Skeletal muscle satellite cell (primary cell): ENCODE results near the gene LMTK3.

Experiments used
- H3K27me3 ChIP-seq: 2 replicates; pipeline ENCODE4 v1.7.0; 2013; ENCODE audit warnings: low read length; ENCODE audit not compliant: control insufficient read depth, insufficient read depth
- H3K36me3 ChIP-seq: 2 replicates; pipeline ENCODE4 v1.7.0; 2013; ENCODE audit warnings: mild to moderate bottlenecking, control low read depth, low read length; ENCODE audit not compliant: insufficient read depth
- H3K4me1 ChIP-seq: 2 replicates; pipeline ENCODE4 v1.7.0; 2013; ENCODE audit warnings: low read length; ENCODE audit not compliant: control insufficient read depth, insufficient read depth
- H3K4me2 ChIP-seq: 2 replicates; pipeline ENCODE4 v1.7.0; 2013; ENCODE audit warnings: mild to moderate bottlenecking, low read length
- H3K4me3 ChIP-seq: 2 replicates; pipeline ENCODE4 v1.7.0; 2013; ENCODE audit warnings: low read length
- H3K9ac ChIP-seq: 2 replicates; pipeline ENCODE4 v1.7.0; 2013; ENCODE audit warnings: mild to moderate bottlenecking, low read depth, low read length, moderate library complexity
- H3K9me3 ChIP-seq: replicated peaks from 2 replicates; pipeline ENCODE4 v1.7.0; 2013; ENCODE audit warnings: mild to moderate bottlenecking, control low read depth, low read length

The LMTK3 gene

GRCh38 chr19:48512504-48513288 is 1.1 kb upstream of the LMTK3 start:
- Histone ChIP-seq H3K4me1 (peaks cover 8% of the 10 kb centered on the region), H3K4me3 (no peak overlapping the region), H3K9ac (no peak overlapping the region), H3K27me3 (peaks cover 55% of the 10 kb centered on the region), H3K36me3 (no peaks in the 10 kb centered on the region), H3K4me2 (no peak overlapping the region), H3K9me3 (no peaks in the 10 kb centered on the region)

DNA sequence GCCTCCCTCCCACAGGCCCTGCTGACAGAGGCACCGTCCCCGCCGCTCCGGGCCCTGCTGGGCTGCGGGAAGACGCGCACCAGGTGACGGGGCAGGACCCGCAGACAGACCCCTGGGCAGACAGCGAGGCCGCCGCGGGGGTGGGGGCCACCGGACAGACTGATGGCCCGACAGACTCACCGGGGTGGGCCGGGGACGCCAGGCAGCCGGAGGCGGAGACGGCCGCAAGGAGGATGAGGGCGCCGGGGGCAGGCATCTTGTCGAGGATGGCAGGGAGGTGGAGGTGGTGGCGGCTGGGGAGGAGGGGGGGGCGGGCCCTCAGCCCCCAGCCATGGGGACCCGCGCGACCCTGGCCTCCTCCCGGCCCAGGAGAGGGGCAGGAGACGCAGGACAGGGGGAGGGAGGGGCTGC is 309 bp downstream of the LMTK3 start:
- H3K27me3 ChIP-seq: peaks cover 60% of the 10 kb centered on the region
- no peaks in the 10 kb centered on the region for H3K9me3 ChIP-seq
- no peak overlapping the region for H3K9ac ChIP-seq
- H3K4me1 ChIP-seq: peaks cover 8% of the 10 kb centered on the region
- H3K4me2 ChIP-seq: no peak overlapping the region
- no peaks in the 10 kb centered on the region for H3K36me3 ChIP-seq
- H3K4me3 ChIP-seq: no peak overlapping the region

GRCh38 chr19:48510421-48511268 is 990 bp downstream of the LMTK3 start:
- Histone ChIP-seq H3K9ac (no peak overlapping the region), H3K4me1 (peaks cover 8% of the 10 kb centered on the region), H3K4me2 (no peak overlapping the region), H3K36me3 (no peaks in the 10 kb centered on the region), H3K9me3 (no peaks in the 10 kb centered on the region), H3K4me3 (no peak overlapping the region), H3K27me3 (peaks cover 61% of the 10 kb centered on the region)

GRCh38 chr19:48509467-48510194 is 2.0 kb downstream of the LMTK3 start:
- H3K4me1 ChIP-seq: peaks cover 8% of the 10 kb centered on the region
- no peak overlapping the region for H3K4me2 ChIP-seq
- no peaks in the 10 kb centered on the region for H3K9me3 ChIP-seq
- H3K27me3 ChIP-seq: peaks cover 61% of the 10 kb centered on the region
- no peak overlapping the region for H3K4me3 ChIP-seq
- H3K9ac ChIP-seq: no peak overlapping the region
- no peaks in the 10 kb centered on the region for H3K36me3 ChIP-seq

- H3K9me3 ChIP-seq: no peaks in the 10 kb centered on the region
- peaks cover 4% of the 10 kb centered on the region for H3K4me1 ChIP-seq
- H3K27me3 ChIP-seq: peaks cover 57% of the 10 kb centered on the region
- H3K4me2 ChIP-seq: no peak overlapping the region
- H3K36me3 ChIP-seq: no peaks in the 10 kb centered on the region
- no peak overlapping the region for H3K4me3 ChIP-seq
- no peak overlapping the region for H3K9ac ChIP-seq
Observed at GRCh38 chr19:48508729-48509411, 2.8 kb downstream of the LMTK3 start.

DNA sequence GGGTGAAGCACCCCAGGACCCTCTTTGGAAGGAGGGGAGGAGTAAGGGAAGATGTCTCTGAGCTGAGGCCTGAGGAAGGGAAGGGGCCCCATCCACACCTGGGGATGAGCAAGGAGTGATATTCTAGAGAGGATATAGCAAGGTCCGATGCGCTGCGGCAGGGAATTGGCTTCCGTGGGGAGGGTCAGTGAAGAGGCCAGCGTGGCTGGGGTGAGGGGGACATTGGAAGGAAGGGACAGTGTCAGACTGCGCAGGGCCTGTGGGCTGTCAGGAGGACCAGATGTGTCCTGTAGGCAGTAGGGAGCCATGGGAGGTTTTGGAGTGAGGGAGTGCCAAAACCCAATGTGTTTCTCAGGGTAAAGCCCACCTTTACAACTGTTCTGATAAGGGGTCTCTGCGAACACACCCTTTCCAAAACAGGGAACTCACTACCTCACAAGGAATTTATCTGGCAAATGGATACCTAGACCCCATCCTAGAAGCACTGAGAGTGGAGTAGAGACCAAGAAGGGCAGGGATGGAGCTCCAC is 3.7 kb downstream of the LMTK3 start:
- no peak overlapping the region for H3K9ac ChIP-seq

DNA sequence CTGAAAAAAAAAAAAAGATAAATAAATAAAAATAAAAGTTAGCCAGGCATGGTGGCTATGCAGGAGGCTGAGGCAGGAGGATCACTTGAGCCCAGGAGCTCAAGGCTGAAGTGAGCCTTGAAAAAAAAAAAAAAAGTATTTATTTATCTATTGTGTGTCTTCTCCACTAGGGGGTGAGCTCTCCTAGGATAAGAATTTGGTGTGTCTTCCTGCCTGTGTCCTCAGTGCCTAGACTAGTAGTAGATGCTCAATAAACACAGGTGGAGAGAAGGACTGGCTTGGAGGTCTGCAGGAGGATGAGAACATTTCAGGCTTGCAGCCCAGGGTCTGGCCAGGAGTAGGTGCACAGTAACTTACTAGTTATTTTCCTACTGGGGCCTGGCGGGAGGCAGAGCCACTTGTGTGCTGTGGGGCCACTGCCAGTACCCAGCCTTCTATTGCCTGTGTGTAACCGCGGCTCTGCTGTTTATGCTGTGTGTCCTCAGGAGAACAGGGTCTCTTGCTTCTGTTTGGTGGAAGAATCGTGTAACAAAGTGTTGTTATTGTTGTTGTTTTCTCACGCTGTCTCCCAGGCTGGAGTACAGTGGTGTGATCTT is 5.4 kb downstream of the LMTK3 start:
- Histone ChIP-seq H3K27me3 (peaks cover 49% of the 10 kb centered on the region), H3K4me1 (no peaks in the 10 kb centered on the region), H3K9me3 (no peaks in the 10 kb centered on the region)

More for the DNA sequence above, 3.7 kb downstream of the LMTK3 start:
- no peaks in the 10 kb centered on the region for H3K9me3 ChIP-seq
- H3K27me3 ChIP-seq: peaks cover 51% of the 10 kb centered on the region
- no peak overlapping the region for H3K4me3 ChIP-seq
- no peaks in the 10 kb centered on the region for H3K36me3 ChIP-seq
- H3K4me2 ChIP-seq: no peak overlapping the region
- H3K4me1 ChIP-seq: no peaks in the 10 kb centered on the region

GRCh38 chr19:48502350-48503018 is 9.2 kb downstream of the LMTK3 start:
- H3K4me3 ChIP-seq: no peak overlapping the region
- no peaks in the 10 kb centered on the region for H3K4me1 ChIP-seq
- H3K9ac ChIP-seq: no peak overlapping the region

More for the DNA sequence above, 5.4 kb downstream of the LMTK3 start:
- Histone ChIP-seq H3K9ac (no peak overlapping the region), H3K36me3 (no peaks in the 10 kb centered on the region), H3K4me2 (no peak overlapping the region), H3K4me3 (no peak overlapping the region)

DNA sequence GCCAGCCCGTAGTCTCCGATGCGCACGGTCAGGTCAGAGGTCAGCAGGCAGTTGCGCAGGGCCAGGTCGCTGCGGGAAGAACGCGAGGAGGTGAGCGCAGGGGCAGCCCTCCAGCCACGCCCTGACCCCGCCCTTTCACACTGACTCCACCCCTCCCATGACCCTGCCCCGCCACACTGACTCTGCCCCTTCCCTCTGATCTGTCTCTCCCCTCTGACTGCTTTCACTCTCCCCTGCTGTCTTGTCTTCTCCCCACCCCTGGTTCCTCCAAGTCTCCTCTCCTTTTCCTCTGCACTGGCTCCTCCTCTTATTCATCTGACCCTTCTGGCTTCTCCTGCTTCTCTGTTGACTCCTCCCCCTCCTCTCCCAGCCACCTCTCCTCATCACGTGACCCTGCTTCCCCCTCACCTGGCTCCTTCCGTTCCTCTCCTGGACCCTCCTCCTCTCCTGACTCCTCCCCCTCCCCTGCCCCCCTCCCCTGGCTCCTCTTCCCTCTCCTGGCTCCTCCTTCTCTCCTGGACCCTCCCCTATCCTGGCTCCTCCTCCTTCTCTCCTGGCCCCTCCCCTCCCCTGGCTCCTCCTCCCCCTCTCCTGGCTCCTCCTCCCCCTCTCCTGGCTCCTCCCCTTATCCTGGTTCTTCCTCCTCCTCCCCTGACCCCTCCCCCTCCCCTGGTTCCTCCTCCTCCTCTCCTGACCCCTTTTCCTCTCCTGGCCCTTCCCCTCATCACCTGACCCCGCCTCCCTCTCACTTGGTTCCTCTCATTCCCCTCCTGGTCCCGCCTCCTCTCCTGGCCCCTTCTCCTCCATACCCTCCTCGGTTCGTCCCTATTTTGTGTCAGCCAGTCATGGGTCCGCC is 9.9 kb downstream of the LMTK3 start:
- H3K9ac ChIP-seq: no peak overlapping the region
- no peak overlapping the region for H3K4me3 ChIP-seq
- no peak overlapping the region for H3K4me2 ChIP-seq
- peaks cover 46% of the 10 kb centered on the region for H3K27me3 ChIP-seq
- no peaks in the 10 kb centered on the region for H3K9me3 ChIP-seq
- no peaks in the 10 kb centered on the region for H3K36me3 ChIP-seq
- no peaks in the 10 kb centered on the region for H3K4me1 ChIP-seq

More at GRCh38 chr19:48502350-48503018, 9.2 kb downstream of the LMTK3 start:
- no peak overlapping the region for H3K4me2 ChIP-seq
- no peaks in the 10 kb centered on the region for H3K9me3 ChIP-seq
- H3K36me3 ChIP-seq: no peaks in the 10 kb centered on the region
- H3K27me3 ChIP-seq: peaks cover 45% of the 10 kb centered on the region
